Measurements from ENCODE around the gene PRKCSH. TPM values are rescaled to one million over a fixed set of nuclear protein-coding genes. Genes with fewer than 3 reads are reported as not detected.

The PRKCSH gene
- total RNA-seq, 1 donor from 2014 or later = 182 TPM

- no peak for DNase-seq (ENCODE audit: low spot score)
Measured at GRCh38 chr19:11499220-11499726, 63.8 kb downstream of the PRKCSH start.

DNA sequence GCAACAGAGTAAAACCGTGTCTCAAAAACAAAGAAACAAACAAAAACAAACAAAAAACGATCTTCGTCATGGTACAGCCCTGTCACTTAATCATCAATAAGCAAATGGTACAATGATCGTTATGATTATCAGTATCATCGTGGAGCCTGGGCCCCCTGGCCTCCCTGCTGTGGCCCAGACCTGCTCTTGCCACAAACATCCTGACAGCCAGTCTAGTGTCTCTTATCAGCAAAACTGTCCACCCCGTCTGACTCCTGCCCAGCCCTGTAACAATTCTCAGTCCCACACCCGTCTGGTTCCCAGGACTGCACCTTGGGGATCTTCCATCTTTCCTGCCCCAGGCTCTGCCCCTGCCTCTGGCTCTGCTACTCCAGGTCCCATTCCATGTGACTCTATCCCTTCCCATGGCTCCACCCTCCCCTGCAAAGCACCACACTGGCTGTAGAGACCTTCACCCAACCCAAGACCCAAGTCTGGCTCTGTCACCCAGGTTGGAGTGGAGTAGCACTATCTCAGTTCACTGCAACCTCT is 64.5 kb downstream of the PRKCSH start:
- DNase-seq (ENCODE audit: low spot score) = no peak

Other genes with a start within 250 kb of the PRKCSH start
- 331 TPM for gene KANK2, start 238.1 kb upstream of the PRKCSH start, total RNA-seq (ENCODE audit: insufficient read depth, low replicate concordance)
- not detected for gene ANGPTL8, start 196.0 kb upstream of the PRKCSH start, total RNA-seq (ENCODE audit: insufficient read depth, low replicate concordance)
- gene DOCK6, start 173.1 kb upstream of the PRKCSH start, total RNA-seq (ENCODE audit: insufficient read depth, low replicate concordance) = 14.2 TPM
- not detected for gene TSPAN16, start 139.5 kb upstream of the PRKCSH start, total RNA-seq (ENCODE audit: insufficient read depth, low replicate concordance)
- 22.4 TPM for gene RAB3D, start 96.0 kb upstream of the PRKCSH start, total RNA-seq (ENCODE audit: insufficient read depth, low replicate concordance)
- 49.8 TPM for gene TMEM205, start 89.4 kb upstream of the PRKCSH start, total RNA-seq (ENCODE audit: insufficient read depth, low replicate concordance)
- 3.4 TPM for gene CCDC159, start 89.1 kb upstream of the PRKCSH start, total RNA-seq (ENCODE audit: insufficient read depth, low replicate concordance)
- 3.4 TPM for gene PLPPR2, start 80.2 kb upstream of the PRKCSH start, total RNA-seq (ENCODE audit: insufficient read depth, low replicate concordance)
- 0.48 TPM for gene SWSAP1, start 61.0 kb upstream of the PRKCSH start, total RNA-seq (ENCODE audit: insufficient read depth, low replicate concordance)
- gene EPOR, start 51.3 kb upstream of the PRKCSH start, total RNA-seq (ENCODE audit: insufficient read depth, low replicate concordance) = 7.9 TPM
- gene RGL3, start 16.3 kb upstream of the PRKCSH start, total RNA-seq (ENCODE audit: insufficient read depth, low replicate concordance) = 0.96 TPM
- 1.4 TPM for gene ODAD3, start 514 bp upstream of the PRKCSH start, total RNA-seq (ENCODE audit: insufficient read depth, low replicate concordance)
- gene ELAVL3, start 45.4 kb downstream of the PRKCSH start, total RNA-seq (ENCODE audit: insufficient read depth, low replicate concordance) = 1.2 TPM
- 14.7 TPM for gene ZNF653, start 70.2 kb downstream of the PRKCSH start, total RNA-seq (ENCODE audit: insufficient read depth, low replicate concordance)
- gene ECSIT, start 93.5 kb downstream of the PRKCSH start, total RNA-seq (ENCODE audit: insufficient read depth, low replicate concordance) = 43.8 TPM
- gene CNN1, start 103.2 kb downstream of the PRKCSH start, total RNA-seq (ENCODE audit: insufficient read depth, low replicate concordance) = 1,035 TPM
- gene ELOF1, start 123.6 kb downstream of the PRKCSH start, total RNA-seq (ENCODE audit: insufficient read depth, low replicate concordance) = 8.7 TPM
- gene ACP5, start 142.0 kb downstream of the PRKCSH start, total RNA-seq (ENCODE audit: insufficient read depth, low replicate concordance) = 2.6 TPM
- gene ZNF627, start 161.8 kb downstream of the PRKCSH start, total RNA-seq (ENCODE audit: insufficient read depth, low replicate concordance) = 25.0 TPM

All from umbilical cord (tissue), 2 donors.